ENCODE results near the gene TIMP1. TPM values are rescaled to one million over a fixed set of nuclear protein-coding genes. Genes with fewer than 3 reads are reported as not detected.
A peak's percentile ranks its signal among the peaks of the same experiment; 100 is the strongest.

TIMP1 gene
- total and polyA plus RNA-seq, 3 donors from 2014 or later: 535 to 995 (median 708) TPM

DNA sequence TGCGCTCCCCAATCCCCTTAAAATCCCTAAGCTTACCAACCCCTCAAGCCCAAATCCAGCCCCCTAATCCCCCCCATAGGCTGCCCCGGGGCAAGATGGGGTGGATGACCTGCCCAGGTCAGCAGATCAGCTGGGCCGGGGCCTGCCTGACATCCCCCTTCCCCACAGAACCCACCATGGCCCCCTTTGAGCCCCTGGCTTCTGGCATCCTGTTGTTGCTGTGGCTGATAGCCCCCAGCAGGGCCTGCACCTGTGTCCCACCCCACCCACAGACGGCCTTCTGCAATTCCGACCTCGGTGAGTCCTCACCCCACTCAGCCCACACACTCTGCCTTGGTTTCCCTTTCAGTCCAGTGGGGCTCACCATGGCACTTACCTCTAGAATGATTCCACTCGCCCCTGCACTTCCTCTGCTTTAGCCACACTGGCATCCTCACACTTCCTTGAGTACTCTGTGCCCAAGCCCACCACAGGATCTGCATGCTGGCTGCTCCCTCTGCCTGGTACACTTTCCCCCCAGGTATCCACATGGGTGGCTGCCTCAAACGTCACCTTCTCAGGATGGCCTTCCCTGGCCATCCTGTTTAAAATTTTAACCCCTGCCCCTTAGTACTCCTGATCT, 1.1 kb downstream of the TIMP1 start:
- H3K27ac ChIP-seq: peak overlapping the region; percentile 66 to 77

DNA sequence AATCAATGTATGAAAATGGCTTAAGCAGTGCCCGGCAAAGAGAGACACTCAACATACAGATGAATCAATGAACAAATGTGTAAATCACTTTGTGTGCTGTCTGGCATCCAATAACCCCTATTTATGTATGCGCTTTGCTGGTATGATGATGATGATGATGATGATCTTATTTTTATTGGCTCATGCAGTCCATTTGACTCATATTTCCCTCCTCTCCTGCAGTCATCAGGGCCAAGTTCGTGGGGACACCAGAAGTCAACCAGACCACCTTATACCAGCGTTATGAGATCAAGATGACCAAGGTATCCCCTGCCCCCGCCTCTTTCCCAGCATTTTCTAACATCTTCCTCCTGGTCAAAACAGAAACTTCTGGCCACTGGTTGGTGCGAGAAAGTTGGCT, 2.5 kb downstream of the TIMP1 start:
- no peak overlapping the region for H3K27ac ChIP-seq
- no peaks in the 10 kb centered on the region for H3K36me3 ChIP-seq (ENCODE audit: low read depth, missing control alignments)
- no peaks in the 10 kb centered on the region for H3K27me3 ChIP-seq
- H3K4me3 ChIP-seq: no peak overlapping the region
- no peaks in the 10 kb centered on the region for H3K9me3 ChIP-seq
- H3K4me1 ChIP-seq: peaks cover 6% of the 10 kb centered on the region
- intact Hi-C loops (cut with DNase I; ENCODE audit: low total_unique reads): no loop called here
- DNase-seq: no peak
- TF ChIP-seq, protein P1, sequence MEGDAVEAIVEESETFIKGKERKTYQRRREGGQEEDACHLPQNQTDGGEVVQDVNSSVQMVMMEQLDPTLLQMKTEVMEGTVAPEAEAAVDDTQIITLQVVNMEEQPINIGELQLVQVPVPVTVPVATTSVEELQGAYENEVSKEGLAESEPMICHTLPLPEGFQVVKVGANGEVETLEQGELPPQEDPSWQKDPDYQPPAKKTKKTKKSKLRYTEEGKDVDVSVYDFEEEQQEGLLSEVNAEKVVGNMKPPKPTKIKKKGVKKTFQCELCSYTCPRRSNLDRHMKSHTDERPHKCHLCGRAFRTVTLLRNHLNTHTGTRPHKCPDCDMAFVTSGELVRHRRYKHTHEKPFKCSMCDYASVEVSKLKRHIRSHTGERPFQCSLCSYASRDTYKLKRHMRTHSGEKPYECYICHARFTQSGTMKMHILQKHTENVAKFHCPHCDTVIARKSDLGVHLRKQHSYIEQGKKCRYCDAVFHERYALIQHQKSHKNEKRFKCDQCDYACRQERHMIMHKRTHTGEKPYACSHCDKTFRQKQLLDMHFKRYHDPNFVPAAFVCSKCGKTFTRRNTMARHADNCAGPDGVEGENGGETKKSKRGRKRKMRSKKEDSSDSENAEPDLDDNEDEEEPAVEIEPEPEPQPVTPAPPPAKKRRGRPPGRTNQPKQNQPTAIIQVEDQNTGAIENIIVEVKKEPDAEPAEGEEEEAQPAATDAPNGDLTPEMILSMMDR (IDR thresholded peaks at IDR 0.05): no peak
- TF ChIP-seq POLR2A (IDR thresholded peaks at IDR 0.05): no peak
- 48 to 78% methylated on average over 3 to 6 of the region's 6 CpGs for WGBS, 2 donors

More for the DNA sequence above, 1.1 kb downstream of the TIMP1 start:
- H3K4me1 ChIP-seq: peaks cover 6% of the 10 kb centered on the region
- intact Hi-C loops (cut with DNase I; ENCODE audit: low total_unique reads): no loop called here
- H3K36me3 ChIP-seq (ENCODE audit: low read depth, missing control alignments): no peaks in the 10 kb centered on the region
- H3K4me3 ChIP-seq: no peak overlapping the region
- H3K9me3 ChIP-seq: no peaks in the 10 kb centered on the region
- TF ChIP-seq, protein P1 (IDR thresholded peaks at IDR 0.05): no peak
- no peak for TF ChIP-seq POLR2A (IDR thresholded peaks at IDR 0.05)
- 42 to 65% methylated on average over 3 to 8 of the region's 8 CpGs for WGBS, 2 donors
- H3K27me3 ChIP-seq: no peaks in the 10 kb centered on the region
- DNase-seq: no peak

DNA sequence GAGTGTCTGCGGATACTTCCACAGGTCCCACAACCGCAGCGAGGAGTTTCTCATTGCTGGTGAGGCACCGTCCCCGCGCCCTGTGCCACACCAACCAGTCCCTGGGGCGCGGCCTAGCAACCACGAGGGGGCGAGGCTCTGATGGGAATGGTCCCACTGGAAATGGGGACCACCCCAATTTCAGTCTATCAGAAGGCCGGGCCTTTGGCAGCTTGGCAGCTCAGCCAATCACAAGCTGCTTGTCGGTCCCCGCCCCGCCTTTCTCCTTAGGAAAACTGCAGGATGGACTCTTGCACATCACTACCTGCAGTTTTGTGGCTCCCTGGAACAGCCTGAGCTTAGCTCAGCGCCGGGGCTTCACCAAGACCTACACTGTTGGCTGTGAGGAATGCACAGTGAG, 3.0 kb downstream of the TIMP1 start:
- 82% methylated on average over 11 of the region's 16 CpGs; no CpG with 5 or more reads in 1 of the 2 donors for WGBS, 2 donors
- DNase-seq: no peak
- no peak overlapping the region for H3K27ac ChIP-seq

DNA sequence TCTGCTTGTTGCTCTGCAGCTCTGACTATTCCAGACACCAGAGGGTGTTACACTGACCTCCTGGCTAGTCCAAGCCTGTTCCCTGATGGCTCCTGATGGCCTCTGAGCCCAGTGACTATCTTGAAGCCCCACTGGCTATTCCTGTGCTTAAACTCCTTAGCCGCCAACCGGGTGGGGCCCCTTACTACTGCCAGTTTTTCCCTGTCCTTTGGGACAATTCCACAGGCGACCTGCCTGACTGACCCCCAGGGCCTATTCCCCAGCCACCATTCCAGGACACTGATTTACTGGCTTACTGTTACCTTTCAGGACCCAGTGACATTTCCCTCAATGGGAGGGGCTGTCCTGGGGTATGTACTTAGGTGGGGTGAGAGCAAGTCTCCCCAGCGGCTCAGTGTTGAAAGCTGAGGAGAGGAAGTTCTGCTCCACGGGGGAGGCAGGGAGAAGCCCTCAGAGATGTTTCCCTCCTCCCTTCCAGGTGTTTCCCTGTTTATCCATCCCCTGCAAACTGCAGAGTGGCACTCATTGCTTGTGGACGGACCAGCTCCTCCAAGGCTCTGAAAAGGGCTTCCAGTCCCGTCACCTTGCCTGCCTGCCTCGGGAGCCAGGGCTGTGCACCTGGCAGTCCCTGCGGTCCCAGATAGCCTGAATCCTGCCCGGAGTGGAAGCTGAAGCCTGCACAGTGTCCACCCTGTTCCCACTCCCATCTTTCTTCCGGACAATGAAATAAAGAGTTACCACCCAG, 4.0 kb downstream of the TIMP1 start:
- Histone ChIP-seq H3K27ac (no peak overlapping the region), H3K27me3 (no peaks in the 10 kb centered on the region), H3K4me1 (peaks cover 6% of the 10 kb centered on the region), H3K9me3 (no peaks in the 10 kb centered on the region), H3K36me3 (ENCODE audit: low read depth, missing control alignments) (no peaks in the 10 kb centered on the region), H3K4me3 (no peak overlapping the region)
- 63 to 69% methylated on average over 5 to 11 of the region's 11 CpGs for WGBS, 2 donors
- intact Hi-C loops (cut with DNase I; ENCODE audit: low total_unique reads): no loop called here
- TF ChIP-seq POLR2A (IDR thresholded peaks at IDR 0.05): no peak
- DNase-seq: no peak

More for the DNA sequence above, 3.0 kb downstream of the TIMP1 start:
- intact Hi-C loops (cut with DNase I; ENCODE audit: low total_unique reads): no loop called here
- Histone ChIP-seq H3K27me3 (no peaks in the 10 kb centered on the region), H3K4me3 (no peak overlapping the region), H3K36me3 (ENCODE audit: low read depth, missing control alignments) (no peaks in the 10 kb centered on the region), H3K9me3 (no peaks in the 10 kb centered on the region), H3K4me1 (peaks cover 6% of the 10 kb centered on the region)
- no peak for TF ChIP-seq POLR2A (IDR thresholded peaks at IDR 0.05)
- TF ChIP-seq, protein P1 (IDR thresholded peaks at IDR 0.05): no peak

DNA sequence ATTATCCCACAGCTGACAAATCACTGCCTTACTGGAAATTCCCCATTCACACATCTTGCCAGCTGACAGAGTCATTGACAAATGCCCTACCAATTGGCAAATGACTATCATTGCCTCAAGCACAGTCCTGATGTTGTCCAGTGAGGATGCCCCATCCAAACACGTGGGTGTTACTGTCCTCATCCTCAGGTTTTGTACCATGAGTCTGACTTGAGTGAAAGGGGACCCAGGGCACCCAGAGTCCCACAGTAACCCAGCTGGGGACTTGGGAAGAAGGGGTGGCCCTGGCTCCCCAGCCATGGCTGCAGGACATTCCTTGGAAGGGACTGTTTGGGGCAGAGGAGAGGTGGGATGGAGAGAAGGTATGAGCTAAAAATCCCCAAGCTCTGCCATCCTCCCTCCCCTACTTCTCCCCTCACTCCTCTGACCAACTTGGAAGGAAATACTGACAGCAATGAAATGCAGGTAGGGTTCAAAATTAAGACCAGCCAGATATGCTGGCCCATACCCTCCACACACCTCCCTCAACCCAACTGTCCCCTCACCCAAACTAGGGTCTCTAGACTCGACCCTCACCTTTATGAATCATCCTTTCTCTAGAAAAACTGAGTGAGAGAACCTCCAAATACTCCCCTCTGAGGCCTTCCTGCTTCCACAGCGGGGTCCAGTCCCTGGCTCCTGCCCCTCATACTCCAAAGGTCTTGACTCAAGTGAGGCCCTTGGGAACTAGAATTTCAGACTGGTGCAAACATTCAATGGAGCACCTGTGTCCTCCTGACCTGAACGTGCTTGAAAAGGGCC, 5.1 kb downstream of the TIMP1 start:
- peaks cover 6% of the 10 kb centered on the region for H3K4me1 ChIP-seq
- H3K9me3 ChIP-seq: no peaks in the 10 kb centered on the region
- WGBS, 2 donors: 82 to 100% methylated on average over 2 to 4 of the region's 4 CpGs
- no peak for DNase-seq
- H3K36me3 ChIP-seq (ENCODE audit: low read depth, missing control alignments): no peaks in the 10 kb centered on the region
- H3K4me3 ChIP-seq: no peak overlapping the region
- no peak overlapping the region for H3K27ac ChIP-seq
- no peak for TF ChIP-seq POLR2A (IDR thresholded peaks at IDR 0.05)
- TF ChIP-seq, protein P1 (IDR thresholded peaks at IDR 0.05): no peak
- H3K27me3 ChIP-seq: no peaks in the 10 kb centered on the region
- intact Hi-C loops (cut with DNase I; ENCODE audit: low total_unique reads): no loop called here

Data from testis (tissue), 3 donors.